ENCODE data around the gene DCPS. TPM values are rescaled to one million over a fixed set of nuclear protein-coding genes. Genes with fewer than 3 reads are reported as not detected.
"Not testable (repeated sequence)": the region's sequence is repeated elsewhere in the genome, so short reads cannot be mapped to it uniquely, and the experiment has no call there.

DCPS gene
- total RNA-seq, 2 donors from 2014 or later: 10.9 to 21.9 TPM

GRCh38 chr11:126282736-126283591 is 20.9 kb upstream of the DCPS start, which contains the start of gene TIRAP:
Gene TIRAP, plus strand, starts transcription at chr11:126283093. Its CDS starts 7,802 bp downstream, at chr11:126290895.
- intact Hi-C loops (cut with DNase I, micrococcal nuclease): no loop called here
- ATAC-seq (peak; percentile 88), DNase-seq (peak; percentile 62 to 79)

- ATAC-seq: no peak
- DNase-seq: peak; percentile 64 to 78
- intact Hi-C loops (cut with DNase I, micrococcal nuclease): no loop called here
These were observed 19.0 kb upstream of the DCPS start for GRCh38 chr11:126284829-126285228.

GRCh38 chr11:126288237-126288636 is 15.6 kb upstream of the DCPS start:
- DNase-seq: no peak
- ATAC-seq: no peak
- intact Hi-C loops (cut with DNase I, micrococcal nuclease): no loop called here

- ATAC-seq: no peak
These were observed 13.0 kb upstream of the DCPS start for GRCh38 chr11:126290887-126291286.

GRCh38 chr11:126293726-126294125 is 10.1 kb upstream of the DCPS start:
- no peak for DNase-seq
- ATAC-seq: no peak
- intact Hi-C loops (cut with DNase I, micrococcal nuclease): no loop called here

More at GRCh38 chr11:126290887-126291286, 13.0 kb upstream of the DCPS start:
- intact Hi-C loops (cut with DNase I, micrococcal nuclease): no loop called here
- no peak for DNase-seq

GRCh38 chr11:126297004-126297403 is 6.9 kb upstream of the DCPS start:
- ATAC-seq: no peak
- no peak for DNase-seq
- intact Hi-C loops (cut with DNase I, micrococcal nuclease): no loop called here

- ATAC-seq: peak; percentile 1
- DNase-seq: no peak
- intact Hi-C loops (cut with DNase I, micrococcal nuclease): loop anchor here in 1 of 2 donors (10.0 kb wide), 1 partner anchor 180 kb away; no protein-coding TSS in a partner anchor
These were observed 706 bp downstream of the DCPS start for GRCh38 chr11:126304457-126305075.

GRCh38 chr11:126305699-126306098 is 1.8 kb downstream of the DCPS start:
- no peak for ATAC-seq
- DNase-seq: no peak
- intact Hi-C loops (cut with DNase I, micrococcal nuclease): loop anchor here in 1 of 2 donors (10.0 kb wide), 1 partner anchor 179 kb away; no protein-coding TSS in a partner anchor

GRCh38 chr11:126307706-126308105 is 3.8 kb downstream of the DCPS start:
- ATAC-seq (no peak), DNase-seq (peak in 1 of 2 donors; percentile 22)
- intact Hi-C loops (cut with DNase I, micrococcal nuclease): loop anchor here in 1 of 2 donors (10.0 kb wide), 1 partner anchor 177 kb away; no protein-coding TSS in a partner anchor

GRCh38 chr11:126308271-126308671 is 4.4 kb downstream of the DCPS start:
- ATAC-seq (no peak), DNase-seq (no peak)
- intact Hi-C loops (cut with DNase I, micrococcal nuclease): loop anchor here in 1 of 2 donors (10.0 kb wide), 1 partner anchor 177 kb away; no protein-coding TSS in a partner anchor

- ATAC-seq, DNase-seq: not testable (repeated sequence)
- intact Hi-C loops (cut with DNase I, micrococcal nuclease): loop anchor here in 1 of 2 donors (10.0 kb wide), 1 partner anchor 176 kb away; no protein-coding TSS in a partner anchor
These were observed 4.9 kb downstream of the DCPS start for GRCh38 chr11:126308771-126309170.

GRCh38 chr11:126310200-126310991 is 6.5 kb downstream of the DCPS start:
- peak; percentile 68 to 83 for DNase-seq
- intact Hi-C loops (cut with DNase I, micrococcal nuclease): loop anchor here in 1 of 2 donors (1.0 to 10.0 kb wide), 2 partner anchors 114 to 170 kb away; no protein-coding TSS in a partner anchor
- peak; percentile 78 for ATAC-seq

GRCh38 chr11:126310992-126311310 is 7.1 kb downstream of the DCPS start:
- DNase-seq: no peak
- ATAC-seq: no peak
- intact Hi-C loops (cut with DNase I, micrococcal nuclease): loop anchor here in 1 of 2 donors (1.0 to 10.0 kb wide), 2 partner anchors 114 to 169 kb away; no protein-coding TSS in a partner anchor

GRCh38 chr11:126311401-126312291 is 7.8 kb downstream of the DCPS start:
- ATAC-seq (no peak), DNase-seq (no peak)

GRCh38 chr11:126312961-126313360 is 9.1 kb downstream of the DCPS start:
- ATAC-seq: peak; percentile 78
- intact Hi-C loops (cut with DNase I, micrococcal nuclease): loop anchor here in 1 of 2 donors (10.0 kb wide), 1 partner anchor 112 kb away; no protein-coding TSS in a partner anchor
- peak; percentile 33 to 54 for DNase-seq

More at GRCh38 chr11:126311401-126312291, 7.8 kb downstream of the DCPS start:
- intact Hi-C loops (cut with DNase I, micrococcal nuclease): loop anchor here in 1 of 2 donors (10.0 kb wide), 1 partner anchor 113 kb away; no protein-coding TSS in a partner anchor

GRCh38 chr11:126313826-126314225 is 10.0 kb downstream of the DCPS start:
- no peak for DNase-seq
- ATAC-seq: no peak
- intact Hi-C loops (cut with DNase I, micrococcal nuclease): loop anchor here in 1 of 2 donors (10.0 kb wide), 1 partner anchor 111 kb away; no protein-coding TSS in a partner anchor

GRCh38 chr11:126317432-126317755 is 13.5 kb downstream of the DCPS start:
- intact Hi-C loops (cut with DNase I, micrococcal nuclease): loop anchor here in 1 of 2 donors (10.0 kb wide), 1 partner anchor 107 kb away; no protein-coding TSS in a partner anchor
- ATAC-seq: no peak
- no peak for DNase-seq

Measured in left colon (tissue), 2 donors.